Prostate gland (tissue), 2 donors: ENCODE results near the gene SLC39A6. TPM values are rescaled to one million over a fixed set of nuclear protein-coding genes. Genes with fewer than 3 reads are reported as not detected.
"Not testable (repeated sequence)": the region's sequence is repeated elsewhere in the genome, so short reads cannot be mapped to it uniquely, and the experiment has no call there.

Source experiments
- DNase-seq: peaks from one replicate; pipeline ENCODE4 v3.0.0-alpha.2; 2019; ENCODE audit warnings: low spot score
- H3K27ac ChIP-seq, 2 donors: fragments of 200-600 bp; sonication (generic); 2 replicates each; pipeline ENCODE4 v1.5.1; 2017 to 2019
- H3K27me3 ChIP-seq: fragments of 200-600 bp; sonication (generic); replicated peaks from 2 replicates; pipeline ENCODE4 v1.5.1; 2019; ENCODE audit not compliant: insufficient read depth
- H3K36me3 ChIP-seq, 2 donors: fragments of 200-600 bp; sonication (generic); 1 replicate in 1 of 2; 2 replicates in 1 of 2; pipeline versions ENCODE4 v1.5.1 to v1.8.1; 2017 to 2019
- H3K4me1 ChIP-seq: fragments of 200-600 bp; sonication (generic); replicated peaks from 2 replicates; pipeline ENCODE4 v1.5.1; 2019
- H3K4me3 ChIP-seq, 2 donors: fragments of 200-600 bp; sonication (generic); 2 replicates each; pipeline ENCODE4 v1.5.1; 2017 to 2019
- H3K9me3 ChIP-seq: fragments of 200-600 bp; sonication (generic); 2 replicates; pipeline ENCODE4 v1.5.1; 2017
- POLR2A ChIP-seq: fragments of 450-650 bp; IDR thresholded peaks from one replicate; pipeline ENCODE4 v1.6.1; 2016; ENCODE audit warnings: antibody characterized with exemption, mild to moderate bottlenecking
- POLR2AphosphoS5 ChIP-seq: sonication (generic); formaldehyde crosslinking; IDR thresholded peaks from one replicate; pipeline ENCODE4 v1.6.1; 2017; ENCODE audit warnings: antibody characterized with exemption
- WGBS: methylation state at CpG from one replicate; pipeline ENCODE4 v1.1.5; 2018; 5-methylcytosine and 5-hydroxymethylcytosine counted together
- intact Hi-C: fragments of 100-400 bp; cut with DNase I; formaldehyde crosslinking; loops from one replicate; pipeline ENCODE4 v1.14.2; 2022
- total RNA-seq, 2 donors: library from RNA; depleted of rRNA; stranded (reverse); fragments of >200 nt; gene quantifications; one replicate each; pipeline ENCODE4 v1.1.0, GENCODE V29; 2016
- TF ChIP-seq, protein P1 (sequence below), 4 experiments: fragments of 200-600 bp in 2 of 4; fragments of 450-650 bp in 2 of 4; sonication (generic) in 2 of 4; IDR thresholded peaks; 1 replicate in 3 of 4; 2 replicates in 1 of 4; pipeline ENCODE4 v1.5.1; 2016 to 2019; ENCODE audit warnings: antibody characterized with exemption in 4 of 4, mild to moderate bottlenecking in 2 of 4, moderate library complexity in 2 of 4

The SLC39A6 gene
- total RNA-seq, 2 donors from 2014 or later = 112 to 379 TPM

DNA sequence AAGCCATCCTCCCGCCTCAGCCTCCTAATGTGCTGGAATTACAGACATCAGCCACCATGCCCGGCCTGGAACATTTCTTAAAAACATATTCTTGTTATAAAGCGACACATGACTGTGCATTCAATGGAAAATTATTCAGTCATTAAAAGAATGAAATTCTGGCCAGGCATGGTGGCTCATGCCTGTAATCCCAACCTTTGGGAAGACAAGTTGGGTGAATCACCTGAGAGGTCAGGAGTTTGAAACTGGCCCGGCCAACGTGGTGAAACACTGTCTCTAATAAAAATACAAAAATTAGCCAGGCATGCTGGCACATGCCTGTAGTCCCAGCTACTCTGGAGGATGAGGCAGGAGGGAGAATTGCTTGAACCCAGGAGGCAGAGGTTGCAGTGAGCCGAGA lies 40.1 kb downstream of the SLC39A6 start:
- Histone ChIP-seq H3K4me1 (no peaks in the 10 kb centered on the region), H3K9me3 (no peaks in the 10 kb centered on the region), H3K36me3 (no peaks in the 10 kb centered on the region), H3K4me3 (no peak overlapping the region), H3K27ac (no peak overlapping the region), H3K27me3 (no peaks in the 10 kb centered on the region)
- no peak for DNase-seq
- intact Hi-C loops = no loop called here
- 66% methylated on average over 6 of the region's 6 CpGs for WGBS
- no peak for TF ChIP-seq POLR2AphosphoS5
- no peak for TF ChIP-seq POLR2A
- TF ChIP-seq, protein P1, sequence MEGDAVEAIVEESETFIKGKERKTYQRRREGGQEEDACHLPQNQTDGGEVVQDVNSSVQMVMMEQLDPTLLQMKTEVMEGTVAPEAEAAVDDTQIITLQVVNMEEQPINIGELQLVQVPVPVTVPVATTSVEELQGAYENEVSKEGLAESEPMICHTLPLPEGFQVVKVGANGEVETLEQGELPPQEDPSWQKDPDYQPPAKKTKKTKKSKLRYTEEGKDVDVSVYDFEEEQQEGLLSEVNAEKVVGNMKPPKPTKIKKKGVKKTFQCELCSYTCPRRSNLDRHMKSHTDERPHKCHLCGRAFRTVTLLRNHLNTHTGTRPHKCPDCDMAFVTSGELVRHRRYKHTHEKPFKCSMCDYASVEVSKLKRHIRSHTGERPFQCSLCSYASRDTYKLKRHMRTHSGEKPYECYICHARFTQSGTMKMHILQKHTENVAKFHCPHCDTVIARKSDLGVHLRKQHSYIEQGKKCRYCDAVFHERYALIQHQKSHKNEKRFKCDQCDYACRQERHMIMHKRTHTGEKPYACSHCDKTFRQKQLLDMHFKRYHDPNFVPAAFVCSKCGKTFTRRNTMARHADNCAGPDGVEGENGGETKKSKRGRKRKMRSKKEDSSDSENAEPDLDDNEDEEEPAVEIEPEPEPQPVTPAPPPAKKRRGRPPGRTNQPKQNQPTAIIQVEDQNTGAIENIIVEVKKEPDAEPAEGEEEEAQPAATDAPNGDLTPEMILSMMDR (IDR thresholded peaks at IDR 0.05) = no peak

DNA sequence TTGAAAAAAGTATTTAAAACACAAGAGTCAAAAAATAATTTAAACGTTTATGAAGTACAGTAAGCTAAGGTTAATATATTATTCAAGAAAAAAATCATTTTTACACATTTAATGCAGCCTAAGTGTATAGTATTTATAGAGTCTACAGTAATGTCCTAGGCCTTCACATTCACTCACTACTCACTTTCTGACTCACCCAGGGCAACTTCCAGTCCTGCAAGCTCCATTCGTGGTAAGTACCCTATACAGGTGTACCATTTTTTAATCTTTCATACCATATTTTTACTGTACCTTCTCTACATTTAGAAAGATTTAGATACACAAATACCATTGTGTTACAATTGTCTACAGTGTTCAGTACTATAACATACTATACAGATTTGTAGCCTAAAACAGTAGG lies 40.9 kb downstream of the SLC39A6 start:
- H3K4me3 ChIP-seq = no peak overlapping the region
- H3K4me1 ChIP-seq = no peaks in the 10 kb centered on the region
- 83% methylated on average over 2 of the region's 2 CpGs for WGBS
- no peak overlapping the region for H3K27ac ChIP-seq
- TF ChIP-seq POLR2A (no peak), POLR2AphosphoS5 (no peak)
- TF ChIP-seq, protein P1 (IDR thresholded peaks at IDR 0.05) = no peak
- no peak for DNase-seq
- H3K36me3 ChIP-seq = no peaks in the 10 kb centered on the region
- intact Hi-C loops = no loop called here
- H3K9me3 ChIP-seq = no peaks in the 10 kb centered on the region
- H3K27me3 ChIP-seq = no peaks in the 10 kb centered on the region

DNA sequence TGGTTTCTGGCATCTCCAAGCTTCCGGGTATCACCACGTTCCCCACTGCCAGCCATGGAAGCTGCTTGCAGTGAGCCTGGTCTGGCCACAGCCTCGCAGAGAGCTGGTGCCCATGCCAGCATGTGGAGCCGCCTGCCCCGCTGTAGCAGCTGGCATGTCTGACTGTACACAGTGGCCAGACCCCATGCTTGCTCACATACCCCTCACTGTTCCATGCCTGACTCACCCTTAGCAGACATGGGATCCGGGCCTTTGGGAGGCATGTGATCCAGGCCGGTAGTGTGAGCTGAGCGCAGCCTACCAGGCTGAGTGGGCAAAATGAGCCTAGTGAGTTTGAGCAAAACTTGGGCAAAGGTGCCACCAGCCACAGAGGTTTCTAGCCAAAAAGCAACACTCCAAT lies 43.0 kb downstream of the SLC39A6 start:
- H3K9me3 ChIP-seq = no peaks in the 10 kb centered on the region
- DNase-seq = no peak
- H3K27ac ChIP-seq = no peak overlapping the region
- no peaks in the 10 kb centered on the region for H3K4me1 ChIP-seq
- no peaks in the 10 kb centered on the region for H3K27me3 ChIP-seq
- intact Hi-C loops = no loop called here
- H3K36me3 ChIP-seq = no peaks in the 10 kb centered on the region
- 91% methylated on average over 8 of the region's 8 CpGs for WGBS
- H3K4me3 ChIP-seq = no peak overlapping the region
- TF ChIP-seq POLR2A (no peak), POLR2AphosphoS5 (no peak)
- TF ChIP-seq, protein P1 (IDR thresholded peaks at IDR 0.05) = no peak

DNA sequence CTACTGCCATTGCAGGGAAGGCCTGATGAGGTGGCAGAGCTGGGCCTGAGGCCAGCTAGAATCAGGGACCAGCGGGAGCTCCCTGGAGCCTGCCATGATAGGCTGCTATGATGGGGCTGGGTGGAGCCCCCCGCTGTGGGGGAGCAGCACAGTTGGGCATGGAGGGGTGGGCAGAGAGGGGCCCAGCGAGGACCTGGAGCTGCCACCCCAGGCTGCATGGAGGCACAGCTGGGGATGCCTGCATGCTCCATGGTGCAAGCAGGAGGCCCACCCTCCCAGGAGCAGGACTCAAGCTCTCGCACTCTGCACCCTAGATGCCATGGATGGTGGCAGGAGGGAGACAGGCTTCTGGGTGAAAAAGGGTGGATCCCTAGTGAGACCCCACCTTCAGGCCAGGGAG lies 43.9 kb downstream of the SLC39A6 start:
- no peaks in the 10 kb centered on the region for H3K27me3 ChIP-seq
- H3K36me3 ChIP-seq = no peaks in the 10 kb centered on the region
- no peak overlapping the region for H3K4me3 ChIP-seq
- no peaks in the 10 kb centered on the region for H3K9me3 ChIP-seq
- WGBS = 82% methylated on average over 3 of the region's 4 CpGs
- no peaks in the 10 kb centered on the region for H3K4me1 ChIP-seq
- intact Hi-C loops = no loop called here
- no peak overlapping the region for H3K27ac ChIP-seq
- DNase-seq = no peak
- TF ChIP-seq, protein P1 (IDR thresholded peaks at IDR 0.05) = no peak
- TF ChIP-seq POLR2A (no peak), POLR2AphosphoS5 (no peak)

DNA sequence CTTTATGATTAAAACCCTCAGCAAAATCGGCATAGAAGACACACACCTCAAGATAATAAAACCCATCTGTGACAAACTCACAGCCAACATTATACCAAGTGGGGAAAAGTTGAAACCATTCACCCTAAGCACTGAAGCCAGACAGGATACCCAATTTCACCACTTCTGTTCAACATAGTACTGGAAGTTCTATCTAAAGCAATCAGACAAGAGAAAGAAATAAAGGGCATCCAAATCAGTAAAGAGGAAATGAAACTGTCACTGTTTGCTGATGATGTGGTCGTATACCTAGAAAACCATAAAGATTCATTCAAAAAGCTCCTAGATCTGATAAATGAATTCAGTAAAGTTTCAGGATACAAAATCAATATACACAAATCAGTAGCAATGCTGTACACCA lies 45.4 kb downstream of the SLC39A6 start:
- WGBS = 62% methylated on average over 2 of the region's 2 CpGs
- H3K36me3 ChIP-seq = no peaks in the 10 kb centered on the region
- H3K4me1 ChIP-seq = no peaks in the 10 kb centered on the region
- intact Hi-C loops = no loop called here
- no peaks in the 10 kb centered on the region for H3K27me3 ChIP-seq
- no peak overlapping the region for H3K27ac ChIP-seq
- TF ChIP-seq POLR2A = no peak
- TF ChIP-seq POLR2AphosphoS5 = no peak
- TF ChIP-seq, protein P1 (IDR thresholded peaks at IDR 0.05) = no peak
- no peak overlapping the region for H3K4me3 ChIP-seq
- no peak for DNase-seq
- no peaks in the 10 kb centered on the region for H3K9me3 ChIP-seq

DNA sequence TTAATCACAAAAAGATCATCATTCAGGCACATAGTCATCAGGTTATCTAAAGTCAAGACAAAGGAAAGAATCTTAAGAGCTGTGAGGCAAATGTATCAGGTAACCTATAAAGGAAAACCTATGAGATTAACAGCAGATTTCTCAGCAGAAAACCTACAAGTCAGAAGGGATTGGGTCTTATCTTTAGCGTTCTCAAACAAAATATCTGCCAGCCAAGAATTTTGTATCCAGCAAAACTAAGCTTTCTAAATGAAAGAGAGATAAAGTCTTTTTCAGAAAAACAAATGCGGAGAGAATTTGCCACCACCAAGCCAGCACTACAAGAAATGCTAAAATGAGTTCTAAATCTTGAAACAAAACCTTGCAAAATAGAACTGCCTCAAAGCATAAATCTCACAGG lies 48.0 kb downstream of the SLC39A6 start:
- H3K4me1 ChIP-seq, H3K36me3 ChIP-seq, H3K27me3 ChIP-seq, DNase-seq, intact Hi-C loops, H3K4me3 ChIP-seq, H3K27ac ChIP-seq, H3K9me3 ChIP-seq: not testable (repeated sequence)
- WGBS = 89% methylated on average over 2 of the region's 2 CpGs
